Activated T-cell treated with anti-CD3 and anti-CD28 coated beads, Interleukin-2, amount 50 U/mL, for 1 hour (primary cell): ENCODE measurements around the gene MBOAT2.
A peak's percentile ranks its signal among the peaks of the same experiment; 100 is the strongest.

ENCODE experiments used
- DNase-seq: peaks from one replicate; pipeline ENCODE4 v3.0.0-alpha.2; 2020

Gene MBOAT2

GRCh38 chr2:8851811-8852560 is 151.5 kb downstream of the MBOAT2 start:
- no peak for DNase-seq

GRCh38 chr2:8850845-8851487 is 152.5 kb downstream of the MBOAT2 start:
- DNase-seq: no peak

GRCh38 chr2:8849327-8849726 is 154.2 kb downstream of the MBOAT2 start:
- DNase-seq: no peak

GRCh38 chr2:8848328-8849100 is 155.0 kb downstream of the MBOAT2 start:
- DNase-seq: no peak

- DNase-seq: no peak
These were observed 156.1 kb downstream of the MBOAT2 start for GRCh38 chr2:8847400-8847799.

GRCh38 chr2:8841932-8842331 is 161.6 kb downstream of the MBOAT2 start:
- DNase-seq: no peak

GRCh38 chr2:8840475-8841091 is 162.9 kb downstream of the MBOAT2 start:
- no peak for DNase-seq

DNA sequence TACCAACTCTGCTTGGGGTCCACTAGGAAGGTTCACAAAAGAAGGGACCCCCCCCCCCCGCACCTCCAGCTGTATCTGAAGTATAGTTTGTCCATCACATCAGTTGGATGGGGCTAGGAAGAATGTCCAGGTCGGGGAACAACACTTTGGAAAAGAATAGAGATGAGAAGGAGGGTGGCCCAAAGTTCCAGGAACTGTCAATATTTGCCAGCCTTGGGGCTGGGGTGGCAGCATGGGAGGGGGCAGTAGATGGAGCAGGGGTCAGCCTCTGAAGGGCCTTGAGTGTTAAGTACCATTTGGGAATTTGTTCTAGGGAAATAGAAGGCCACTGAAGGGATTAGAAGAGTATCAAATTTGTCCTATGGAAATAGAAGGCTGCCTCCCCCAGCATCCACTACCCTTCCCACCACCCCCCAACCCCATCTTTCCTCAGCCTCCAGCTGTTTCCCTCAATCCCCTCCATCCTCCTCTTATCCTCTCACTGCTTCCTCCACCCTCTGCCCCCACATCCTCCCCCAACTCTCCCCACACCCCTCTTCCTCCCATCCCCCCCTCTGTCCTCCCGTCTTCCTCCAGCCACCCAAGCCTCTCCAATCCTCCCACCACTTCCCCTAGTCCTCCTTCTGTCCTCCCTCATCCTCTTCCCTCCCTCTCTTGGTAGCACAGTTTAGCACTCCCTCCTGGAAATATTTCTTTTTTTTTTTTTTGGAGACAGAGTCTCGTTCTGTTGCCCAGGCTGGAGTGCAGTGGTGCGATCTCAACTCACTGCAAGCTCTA is 164.1 kb downstream of the MBOAT2 start:
- no peak for DNase-seq

- no peak for DNase-seq
These were observed 165.7 kb downstream of the MBOAT2 start for GRCh38 chr2:8837795-8838140.

DNA sequence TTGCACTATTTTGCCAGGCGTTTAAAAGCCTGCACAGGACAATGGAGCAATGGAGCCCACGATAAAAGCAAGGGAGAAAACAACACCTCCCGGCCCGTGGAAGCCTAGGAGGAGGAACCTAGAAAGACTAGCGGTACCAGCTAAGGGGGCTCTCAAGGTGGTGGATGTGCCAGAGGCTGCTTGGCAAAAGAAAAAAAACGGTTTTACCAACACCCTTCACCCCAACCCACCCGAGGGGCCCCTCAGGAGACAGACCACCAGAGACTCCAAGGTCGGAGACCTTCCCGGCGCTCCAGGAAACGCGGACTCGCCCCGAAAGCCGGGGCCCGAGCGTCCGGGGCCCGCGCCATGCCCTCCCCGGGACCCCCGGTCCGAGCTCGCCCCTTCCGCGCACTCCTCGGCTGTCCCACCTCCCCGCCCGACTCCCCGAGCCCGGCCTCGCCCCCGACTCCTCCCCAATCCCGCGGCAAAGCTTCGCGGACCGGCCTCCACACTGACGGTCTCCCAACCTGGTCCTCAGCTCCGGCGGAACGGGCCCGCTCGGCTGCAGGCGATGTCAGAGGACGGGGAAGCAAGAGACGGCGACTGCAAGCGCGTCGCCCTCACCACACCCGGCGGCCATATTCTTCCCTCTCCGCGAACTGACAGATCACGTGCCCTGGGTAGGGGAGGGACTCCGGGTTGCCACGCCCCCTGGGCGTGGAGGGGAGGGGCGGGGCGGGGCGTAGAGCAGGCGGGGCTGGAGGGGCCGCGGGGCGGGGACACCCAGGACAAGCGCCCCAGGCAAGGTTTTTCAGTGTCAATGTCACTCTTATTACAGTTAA is 166.3 kb downstream of the MBOAT2 start, which contains the start of gene KIDINS220:
TSS of gene KIDINS220 (minus strand) at position 643 of the 824 bp plus-strand sequence. CDS start 10,520 bp downstream, outside the sequence.
- DNase-seq: peak; percentile 91

DNA sequence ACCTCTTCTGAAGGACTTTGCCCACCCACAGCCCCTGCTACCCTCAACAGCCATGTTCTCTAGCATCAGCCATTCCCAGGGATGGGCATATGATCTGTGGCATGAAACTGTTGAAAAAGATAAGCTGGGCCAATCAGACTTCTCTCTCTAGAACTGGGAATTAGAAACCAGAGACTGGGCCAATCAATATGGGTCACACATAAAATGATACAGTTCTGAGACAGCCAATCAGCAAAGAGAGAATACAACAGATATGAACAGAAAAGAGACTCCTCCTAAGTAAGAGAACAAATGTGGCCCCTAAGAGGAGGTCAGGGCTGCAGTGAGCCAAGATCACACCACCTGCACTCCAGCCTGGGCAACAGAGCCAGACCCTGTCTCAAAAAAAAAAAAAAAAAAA is 168.2 kb downstream of the MBOAT2 start:
- DNase-seq: no peak

- no peak for DNase-seq
These were observed 169.6 kb downstream of the MBOAT2 start for GRCh38 chr2:8833853-8834252.

DNA sequence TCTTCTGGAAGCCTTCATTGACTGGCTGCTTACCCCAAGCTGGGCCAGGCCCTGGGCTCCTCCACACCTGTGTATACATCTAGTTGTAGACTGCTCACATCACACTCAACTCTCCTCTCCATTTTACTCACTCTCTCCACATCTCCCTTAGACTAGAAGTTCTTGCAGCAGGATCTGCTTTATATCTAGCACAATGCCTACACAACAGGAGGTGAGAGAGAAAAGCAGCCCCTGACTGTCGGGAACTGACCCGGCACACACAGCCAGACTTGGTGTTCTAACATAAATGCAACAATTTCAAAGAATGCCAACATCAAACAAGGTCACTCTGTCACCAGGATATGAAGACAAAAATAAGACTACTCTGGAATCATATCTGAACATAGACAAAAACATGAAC is 172.0 kb downstream of the MBOAT2 start:
- DNase-seq: no peak

DNA sequence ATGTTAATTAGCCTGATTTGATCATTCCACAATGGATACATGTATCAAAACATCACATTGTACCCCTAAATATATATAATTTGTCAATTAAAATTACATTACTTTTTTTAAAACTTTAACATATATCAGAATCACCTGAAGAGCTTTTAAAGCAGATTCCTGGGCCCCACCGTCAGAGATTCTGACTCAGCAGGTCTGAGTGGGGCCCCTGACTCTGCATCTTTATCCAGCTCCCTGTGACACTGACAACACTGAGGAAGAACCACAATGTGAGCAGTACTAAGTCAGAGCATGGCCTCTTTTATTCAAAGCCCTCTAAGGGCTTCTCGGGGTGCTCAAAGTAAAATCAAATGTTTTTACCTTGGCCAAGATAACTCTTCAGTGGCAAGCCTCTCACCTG is 175.8 kb downstream of the MBOAT2 start:
- DNase-seq: no peak

DNA sequence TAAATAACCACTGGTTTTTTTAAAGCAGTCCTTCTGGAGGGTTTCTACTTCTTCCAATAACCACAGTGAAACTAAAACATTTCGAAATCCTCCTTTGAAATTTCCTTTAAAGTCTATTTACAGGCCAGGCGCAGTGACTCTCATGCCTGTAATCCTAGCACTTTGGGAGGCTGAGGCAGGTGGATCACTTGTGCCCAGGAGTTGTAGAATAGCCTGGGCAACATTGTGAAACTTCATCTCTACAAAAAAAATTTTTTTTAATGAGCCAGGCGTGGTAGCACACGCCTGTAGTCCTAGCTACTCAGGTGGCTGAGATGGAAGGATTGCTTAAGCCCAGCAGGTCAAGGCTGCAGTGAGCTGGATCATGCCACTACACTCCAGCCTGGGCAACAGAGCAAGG is 181.3 kb downstream of the MBOAT2 start:
- no peak for DNase-seq

DNA sequence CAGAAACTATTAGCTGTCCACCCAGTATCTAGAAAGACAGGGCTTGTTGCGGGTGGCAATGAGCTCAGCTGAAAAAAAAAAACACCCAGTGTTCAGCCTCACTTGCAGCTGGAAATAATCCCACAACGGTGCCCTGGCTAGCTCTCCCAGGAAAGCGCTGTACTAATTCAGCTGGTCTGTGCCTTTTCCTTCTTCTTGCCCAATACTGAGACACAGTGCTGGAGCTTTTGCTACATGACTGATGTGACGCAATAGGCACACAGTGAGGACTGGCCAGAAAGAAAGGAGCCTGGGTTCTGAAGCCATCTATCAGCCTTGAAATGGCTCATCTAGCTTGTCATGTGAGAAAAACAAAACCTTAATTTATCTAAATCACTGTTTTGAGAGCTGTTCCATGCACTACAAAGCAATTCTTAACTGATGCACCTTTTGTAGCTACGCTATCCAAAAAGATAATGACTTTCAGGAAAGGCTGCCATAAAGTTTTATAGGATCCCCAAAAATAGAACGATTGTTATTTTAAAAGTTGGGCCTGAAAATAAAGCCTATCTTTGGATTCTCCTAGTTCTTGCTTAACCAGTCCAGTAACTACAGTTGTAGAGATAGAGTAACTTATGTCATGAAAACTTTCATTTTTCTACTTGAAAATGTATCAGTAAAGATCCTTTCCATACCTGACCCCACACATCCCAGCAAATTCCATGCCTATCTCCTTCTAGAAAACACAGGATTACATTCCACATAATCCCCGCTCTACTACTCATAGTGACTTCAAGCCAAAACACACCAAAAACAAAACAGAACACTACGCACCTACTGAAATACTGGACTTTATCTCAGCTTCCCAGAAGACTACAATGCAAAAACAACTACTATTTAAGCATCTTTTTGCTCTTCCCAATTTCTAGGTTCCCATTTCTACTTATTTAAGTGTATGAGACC is 181.9 kb downstream of the MBOAT2 start:
- DNase-seq: no peak

GRCh38 chr2:8819948-8820347 is 183.5 kb downstream of the MBOAT2 start:
- DNase-seq: no peak

DNA sequence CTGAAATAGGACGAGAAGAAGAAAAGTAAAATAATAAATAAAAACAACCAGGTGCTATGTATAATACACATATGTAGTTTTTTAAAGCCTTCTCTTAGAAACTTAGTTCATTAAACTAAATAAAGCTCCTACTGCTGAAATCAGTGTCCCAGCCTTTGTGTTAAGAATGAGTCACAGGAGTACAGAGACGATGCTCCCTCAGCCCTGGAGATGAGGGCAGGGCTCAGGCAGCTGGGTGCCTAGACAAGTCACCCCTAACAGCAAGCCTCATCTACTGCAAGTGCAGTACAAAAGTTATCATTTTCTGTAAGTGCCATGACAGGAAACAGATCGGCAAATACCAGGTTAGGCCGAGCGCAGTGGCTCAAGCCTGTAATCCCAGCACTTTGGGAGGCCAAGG is 184.3 kb downstream of the MBOAT2 start:
- DNase-seq: no peak

DNA sequence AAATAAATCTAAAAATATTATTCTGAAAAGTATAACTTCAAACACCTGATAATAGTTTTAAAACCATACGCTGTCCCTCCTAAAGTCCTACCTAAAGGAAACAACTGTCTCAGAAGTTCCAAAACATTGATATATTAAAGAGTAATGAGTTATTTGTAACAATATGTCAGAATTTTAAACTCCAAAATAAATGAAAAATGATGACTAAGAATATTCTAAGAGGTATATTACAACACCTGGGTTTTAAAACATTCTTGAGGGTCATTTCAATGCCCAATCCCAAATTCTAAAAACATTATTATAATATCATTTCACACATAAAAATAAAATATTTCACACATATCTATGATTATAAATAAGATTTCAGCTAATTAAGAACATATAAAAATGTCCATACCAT is 186.3 kb downstream of the MBOAT2 start:
- no peak for DNase-seq

DNA sequence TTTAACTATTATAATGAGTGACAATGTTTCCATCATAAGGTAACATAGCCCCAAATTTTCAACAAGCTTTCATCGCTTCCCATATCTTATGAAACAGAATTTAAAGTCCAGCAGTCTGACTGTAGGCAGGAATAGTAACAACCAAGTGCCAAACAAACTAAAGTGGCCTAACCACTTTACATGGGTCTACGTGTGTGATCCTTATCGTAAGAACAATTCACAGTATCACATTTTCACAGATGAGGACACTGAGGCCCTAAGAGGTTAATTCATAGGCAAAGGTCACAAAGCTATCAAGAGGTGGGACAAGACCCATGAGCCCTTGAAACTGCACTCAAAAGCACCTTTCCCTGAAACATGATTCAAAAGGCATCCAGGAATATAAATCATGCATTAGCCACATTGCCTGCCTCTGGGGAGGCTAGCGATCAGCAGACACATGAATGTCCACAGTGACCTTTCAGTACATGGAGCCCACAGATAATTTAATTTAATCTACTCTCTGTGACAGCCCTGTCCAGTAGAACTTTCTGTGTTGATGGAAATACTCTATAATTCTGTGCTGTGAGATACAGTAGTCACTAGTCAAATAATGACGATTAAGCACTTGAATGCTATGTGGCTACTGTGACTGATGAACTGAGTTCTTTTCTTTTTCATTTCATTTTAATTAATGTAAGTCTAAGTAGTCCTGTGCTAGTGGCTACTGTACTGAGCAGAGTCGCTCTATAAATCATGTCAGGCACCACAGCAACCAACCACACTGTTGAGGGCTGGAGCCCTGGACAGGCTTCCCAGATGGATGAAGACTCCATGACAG is 196.4 kb downstream of the MBOAT2 start:
- no peak for DNase-seq
